ENCODE measurements around the gene GATB. TPM values are rescaled to one million over a fixed set of nuclear protein-coding genes. Genes with fewer than 3 reads are reported as not detected.

The GATB gene
- total RNA-seq, 4 donors from 2014 or later = 18.7 to 34.0 (median 27.6) TPM

DNA sequence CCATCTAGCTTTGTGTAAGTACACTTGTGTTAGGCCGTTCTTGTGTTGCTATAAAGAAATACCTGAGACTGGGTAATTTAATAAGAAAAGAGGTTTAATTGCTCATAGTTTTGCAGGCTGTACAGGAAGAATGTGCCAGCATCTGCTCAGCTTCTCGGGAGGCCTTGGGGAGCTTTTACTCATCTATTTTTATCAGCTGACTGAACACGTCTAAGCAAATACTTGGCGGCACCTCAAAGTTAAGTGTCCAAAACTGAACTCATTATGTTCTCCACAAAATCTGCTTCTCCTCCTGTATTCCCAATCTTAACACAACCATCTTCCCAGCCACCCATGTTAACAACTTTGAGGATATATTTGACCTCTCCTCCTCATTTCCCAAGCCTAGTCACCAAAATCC lies 42.4 kb upstream of the GATB start:
- no peak overlapping the region for H3K4me3 ChIP-seq
- intact Hi-C loops (cut with DNase I; ENCODE audit: low total_unique reads) (no loop called here), in situ Hi-C loops (cut with MboI; ENCODE audit: low sequenced_read_pairs in 4 of 4) (no loop called here)
- no peak for TF ChIP-seq POLR2A (IDR thresholded peaks at IDR 0.05)
- TF ChIP-seq, protein P1, sequence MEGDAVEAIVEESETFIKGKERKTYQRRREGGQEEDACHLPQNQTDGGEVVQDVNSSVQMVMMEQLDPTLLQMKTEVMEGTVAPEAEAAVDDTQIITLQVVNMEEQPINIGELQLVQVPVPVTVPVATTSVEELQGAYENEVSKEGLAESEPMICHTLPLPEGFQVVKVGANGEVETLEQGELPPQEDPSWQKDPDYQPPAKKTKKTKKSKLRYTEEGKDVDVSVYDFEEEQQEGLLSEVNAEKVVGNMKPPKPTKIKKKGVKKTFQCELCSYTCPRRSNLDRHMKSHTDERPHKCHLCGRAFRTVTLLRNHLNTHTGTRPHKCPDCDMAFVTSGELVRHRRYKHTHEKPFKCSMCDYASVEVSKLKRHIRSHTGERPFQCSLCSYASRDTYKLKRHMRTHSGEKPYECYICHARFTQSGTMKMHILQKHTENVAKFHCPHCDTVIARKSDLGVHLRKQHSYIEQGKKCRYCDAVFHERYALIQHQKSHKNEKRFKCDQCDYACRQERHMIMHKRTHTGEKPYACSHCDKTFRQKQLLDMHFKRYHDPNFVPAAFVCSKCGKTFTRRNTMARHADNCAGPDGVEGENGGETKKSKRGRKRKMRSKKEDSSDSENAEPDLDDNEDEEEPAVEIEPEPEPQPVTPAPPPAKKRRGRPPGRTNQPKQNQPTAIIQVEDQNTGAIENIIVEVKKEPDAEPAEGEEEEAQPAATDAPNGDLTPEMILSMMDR (IDR thresholded peaks at IDR 0.05 in 4 of 5, conservative IDR thresholded peaks at IDR 0.05 in 1 of 5) = no peak
- no peaks in the 10 kb centered on the region for H3K9me3 ChIP-seq
- H3K27ac ChIP-seq = no peak overlapping the region
- ATAC-seq (no peak), DNase-seq (no peak)
- H3K27me3 ChIP-seq = no peaks in the 10 kb centered on the region
- peaks cover 4 to 11% of the 10 kb centered on the region in 2 donors for H3K4me1 ChIP-seq
- H3K36me3 ChIP-seq = no peaks in the 10 kb centered on the region

DNA sequence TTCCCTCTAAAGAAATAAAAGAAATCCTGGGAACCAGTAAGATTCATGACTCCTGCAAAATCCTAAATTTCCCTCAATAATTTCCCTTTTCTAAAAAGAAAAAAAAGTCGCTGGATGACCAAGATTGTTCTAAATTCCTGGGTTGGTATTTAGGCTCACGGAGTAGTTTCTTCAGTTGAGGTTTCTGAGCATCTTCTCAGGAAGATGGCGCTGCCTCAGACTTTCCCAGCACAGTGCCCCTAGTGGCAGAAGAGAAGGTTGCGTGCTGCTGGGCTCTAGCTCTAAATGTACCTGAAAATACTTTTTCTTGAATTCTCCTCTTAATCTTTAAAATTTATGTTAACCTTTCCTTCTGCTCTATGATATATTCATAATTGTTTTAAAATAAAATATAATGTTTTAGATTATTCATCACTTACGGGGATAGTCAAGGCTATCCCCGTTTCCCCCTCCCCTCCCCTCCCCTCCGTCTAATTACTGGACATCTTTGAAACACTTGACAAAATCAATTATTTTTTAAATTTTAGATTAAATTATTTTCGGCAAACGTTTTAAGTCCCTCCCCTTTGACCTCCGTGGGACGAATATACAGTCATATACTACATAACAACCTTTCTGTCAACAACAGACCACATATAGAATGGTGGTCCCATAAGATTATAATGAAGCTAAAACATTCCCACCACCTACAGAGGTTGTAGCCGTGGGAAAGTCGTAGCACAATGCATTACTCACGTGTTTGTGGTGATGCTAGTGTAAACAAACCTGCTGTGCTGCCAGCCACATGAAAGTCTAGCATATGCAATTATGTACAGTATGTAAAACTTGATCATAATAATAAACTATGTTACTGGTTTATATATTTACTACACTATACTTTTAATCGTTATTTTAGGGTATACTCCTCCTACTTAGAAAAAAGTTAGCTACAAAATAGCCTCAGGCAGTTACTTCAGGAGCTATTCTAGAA lies 41.0 kb upstream of the GATB start:
- TF ChIP-seq POLR2A (IDR thresholded peaks at IDR 0.05) = no peak
- TF ChIP-seq, protein P1 (IDR thresholded peaks at IDR 0.05 in 4 of 5, conservative IDR thresholded peaks at IDR 0.05 in 1 of 5) = peak in 4 of 5 experiments; percentile 35 to 76 (median 50)
- Histone ChIP-seq H3K27me3 (no peaks in the 10 kb centered on the region), H3K4me1 (peaks cover 1 to 5% of the 10 kb centered on the region in 2 donors), H3K9me3 (no peaks in the 10 kb centered on the region), H3K36me3 (no peaks in the 10 kb centered on the region), H3K4me3 (no peak overlapping the region), H3K27ac (no peak overlapping the region)
- ATAC-seq (no peak), DNase-seq (no peak)
- intact Hi-C loops (cut with DNase I; ENCODE audit: low total_unique reads) = no loop called here
- in situ Hi-C loops (cut with MboI; ENCODE audit: low sequenced_read_pairs in 4 of 4) = no loop called here

DNA sequence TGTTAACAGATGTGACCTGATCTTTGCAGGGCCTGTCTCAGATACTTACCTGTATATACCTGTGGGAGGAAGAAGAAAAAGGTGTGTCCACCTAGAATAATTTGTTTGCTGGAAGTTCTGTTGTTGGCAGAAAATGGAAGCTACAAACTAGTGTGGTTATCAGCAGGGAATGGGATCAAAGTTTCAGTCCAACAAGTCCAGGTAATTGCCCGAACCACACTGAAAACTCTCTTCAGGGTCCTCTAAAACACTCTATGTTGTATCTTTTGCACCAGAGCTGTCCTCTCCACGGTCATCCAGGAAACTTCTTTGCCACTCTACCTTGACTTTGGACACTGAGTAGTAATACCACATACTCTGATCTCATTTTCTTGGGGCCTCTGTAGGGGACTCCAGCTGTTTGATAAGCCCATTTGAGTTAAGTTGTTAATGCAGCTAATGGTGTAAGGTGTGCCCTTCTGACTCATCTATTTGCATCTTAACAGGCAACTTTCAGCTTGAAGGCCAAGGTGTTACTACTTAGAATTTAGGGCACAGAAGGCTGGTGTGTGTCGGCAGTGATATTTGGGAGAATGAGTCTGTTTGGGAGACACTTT lies 38.7 kb upstream of the GATB start:
- intact Hi-C loops (cut with DNase I; ENCODE audit: low total_unique reads) = no loop called here
- no peaks in the 10 kb centered on the region for H3K9me3 ChIP-seq

DNA sequence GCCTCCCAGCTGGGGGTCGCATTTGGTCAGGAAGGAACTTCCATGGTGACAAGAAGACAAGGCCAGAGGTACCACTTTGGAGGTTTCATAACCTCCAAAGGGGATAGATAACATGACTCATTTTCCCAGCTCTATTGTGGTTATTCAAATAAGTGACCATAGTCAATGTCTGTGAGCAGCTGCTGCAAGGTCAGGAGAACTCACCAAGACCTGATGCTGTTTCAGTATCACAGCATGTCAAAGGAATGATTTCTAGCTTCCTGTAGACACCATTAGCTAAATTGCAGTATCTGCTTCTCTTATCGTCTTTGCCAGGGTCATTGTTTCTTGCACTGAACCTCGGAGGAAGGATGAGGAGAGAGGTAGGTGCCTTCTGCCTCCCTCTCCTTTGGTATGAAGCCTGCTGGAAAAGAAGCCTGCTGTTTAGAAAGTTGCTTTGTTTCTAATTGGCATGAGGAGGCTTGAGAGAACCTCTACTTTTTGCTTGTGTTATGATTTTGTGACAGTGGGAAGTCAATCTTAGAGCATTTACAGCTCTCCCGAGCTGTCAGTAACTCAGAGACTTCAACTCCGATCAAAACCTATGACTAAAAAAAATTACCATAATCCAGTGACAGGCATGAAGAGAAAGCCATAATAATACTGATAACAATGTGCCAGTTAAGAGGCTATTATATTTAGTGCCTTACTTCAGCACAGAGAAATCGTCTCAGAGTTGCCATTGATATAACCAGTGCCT lies 38.0 kb upstream of the GATB start:
- in situ Hi-C loops (cut with MboI; ENCODE audit: low sequenced_read_pairs in 4 of 4) (no loop called here), intact Hi-C loops (cut with DNase I; ENCODE audit: low total_unique reads) (no loop called here)
- Histone ChIP-seq H3K36me3 (no peaks in the 10 kb centered on the region), H3K9me3 (no peaks in the 10 kb centered on the region), H3K4me3 (no peak overlapping the region), H3K27me3 (no peaks in the 10 kb centered on the region), H3K4me1 (no peaks in the 10 kb centered on the region), H3K27ac (no peak overlapping the region)
- no peak for TF ChIP-seq POLR2A (IDR thresholded peaks at IDR 0.05)
- TF ChIP-seq, protein P1 (IDR thresholded peaks at IDR 0.05 in 4 of 5, conservative IDR thresholded peaks at IDR 0.05 in 1 of 5) = no peak
- no peak for ATAC-seq
- no peak for DNase-seq

More for the DNA sequence above, 38.7 kb upstream of the GATB start:
- H3K36me3 ChIP-seq = no peaks in the 10 kb centered on the region
- no peaks in the 10 kb centered on the region for H3K4me1 ChIP-seq
- no peak overlapping the region for H3K4me3 ChIP-seq
- TF ChIP-seq, protein P1 (IDR thresholded peaks at IDR 0.05 in 4 of 5, conservative IDR thresholded peaks at IDR 0.05 in 1 of 5) = no peak
- TF ChIP-seq POLR2A (IDR thresholded peaks at IDR 0.05) = no peak
- no peak overlapping the region for H3K27ac ChIP-seq
- ATAC-seq = no peak
- no peaks in the 10 kb centered on the region for H3K27me3 ChIP-seq
- no peak for DNase-seq
- in situ Hi-C loops (cut with MboI; ENCODE audit: low sequenced_read_pairs in 4 of 4) = no loop called here

Measured in gastrocnemius medialis (tissue), 4 donors.